Coronary artery (tissue), 2 donors: Measurements from ENCODE around the gene NDUFB4.

Experiments
- DNase-seq: peaks from one replicate; pipeline ENCODE4 v3.0.0-alpha.2; 2017; ENCODE audit warnings: low spot score
- H3K27ac ChIP-seq, 2 donors: fragments of 200-600 bp; sonication (generic); one replicate each; pipeline ENCODE4 v1.5.1; 2016 to 2019
- H3K4me3 ChIP-seq: fragments of 200-600 bp; sonication (generic); 2 replicates; pipeline ENCODE4 v1.5.1; 2016; ENCODE audit warnings: mild to moderate bottlenecking, moderate library complexity
- TF ChIP-seq, protein P1 (sequence below): fragments of 200-600 bp; sonication (generic); IDR thresholded peaks from one replicate; pipeline ENCODE4 v1.5.1; 2019; ENCODE audit warnings: antibody characterized with exemption

NDUFB4 gene

DNA sequence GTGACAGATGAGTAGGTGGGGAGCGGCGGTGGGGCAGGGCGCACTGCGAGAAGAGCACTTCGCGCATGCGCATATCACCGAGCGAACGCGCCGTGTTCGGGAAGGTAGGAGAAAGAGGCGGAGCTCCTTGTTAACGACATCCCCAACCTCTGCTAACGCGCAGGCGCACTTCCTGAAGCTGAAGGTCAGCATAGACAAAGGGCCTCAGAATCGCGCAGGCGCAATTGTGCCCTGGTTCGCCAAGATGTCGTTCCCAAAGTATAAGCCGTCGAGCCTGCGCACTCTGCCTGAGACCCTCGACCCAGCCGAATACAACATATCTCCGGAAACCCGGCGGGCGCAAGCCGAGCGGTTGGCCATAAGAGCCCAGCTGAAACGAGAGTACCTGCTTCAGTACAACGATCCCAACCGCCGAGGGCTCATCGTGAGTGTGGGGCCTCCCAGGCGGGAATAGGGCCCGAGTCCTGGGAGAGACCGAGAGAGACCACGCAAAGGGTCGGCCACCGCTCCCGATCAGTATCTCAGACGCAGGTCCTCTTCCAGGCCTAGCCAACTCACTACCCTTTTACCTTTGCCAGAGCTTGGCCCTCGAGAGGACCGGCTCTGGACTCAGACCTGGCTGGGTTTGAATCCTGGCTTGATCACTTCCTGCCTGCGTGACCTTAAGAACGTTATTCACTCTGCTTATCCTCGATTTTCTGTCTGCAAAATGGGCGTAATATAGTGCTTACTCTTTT, at the start of gene NDUFB4:
Gene NDUFB4 (plus strand): TSS at position 221 of the 737 bp plus-strand sequence. CDS start 24 bp downstream, at position 245.
- peak; percentile 96 for DNase-seq
- TF ChIP-seq, protein P1, sequence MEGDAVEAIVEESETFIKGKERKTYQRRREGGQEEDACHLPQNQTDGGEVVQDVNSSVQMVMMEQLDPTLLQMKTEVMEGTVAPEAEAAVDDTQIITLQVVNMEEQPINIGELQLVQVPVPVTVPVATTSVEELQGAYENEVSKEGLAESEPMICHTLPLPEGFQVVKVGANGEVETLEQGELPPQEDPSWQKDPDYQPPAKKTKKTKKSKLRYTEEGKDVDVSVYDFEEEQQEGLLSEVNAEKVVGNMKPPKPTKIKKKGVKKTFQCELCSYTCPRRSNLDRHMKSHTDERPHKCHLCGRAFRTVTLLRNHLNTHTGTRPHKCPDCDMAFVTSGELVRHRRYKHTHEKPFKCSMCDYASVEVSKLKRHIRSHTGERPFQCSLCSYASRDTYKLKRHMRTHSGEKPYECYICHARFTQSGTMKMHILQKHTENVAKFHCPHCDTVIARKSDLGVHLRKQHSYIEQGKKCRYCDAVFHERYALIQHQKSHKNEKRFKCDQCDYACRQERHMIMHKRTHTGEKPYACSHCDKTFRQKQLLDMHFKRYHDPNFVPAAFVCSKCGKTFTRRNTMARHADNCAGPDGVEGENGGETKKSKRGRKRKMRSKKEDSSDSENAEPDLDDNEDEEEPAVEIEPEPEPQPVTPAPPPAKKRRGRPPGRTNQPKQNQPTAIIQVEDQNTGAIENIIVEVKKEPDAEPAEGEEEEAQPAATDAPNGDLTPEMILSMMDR = no peak
- H3K27ac ChIP-seq = peak within 1 kb of the TSS; percentile 80 to 92
- H3K4me3 ChIP-seq = peak within 1 kb of the TSS; percentile 82

DNA sequence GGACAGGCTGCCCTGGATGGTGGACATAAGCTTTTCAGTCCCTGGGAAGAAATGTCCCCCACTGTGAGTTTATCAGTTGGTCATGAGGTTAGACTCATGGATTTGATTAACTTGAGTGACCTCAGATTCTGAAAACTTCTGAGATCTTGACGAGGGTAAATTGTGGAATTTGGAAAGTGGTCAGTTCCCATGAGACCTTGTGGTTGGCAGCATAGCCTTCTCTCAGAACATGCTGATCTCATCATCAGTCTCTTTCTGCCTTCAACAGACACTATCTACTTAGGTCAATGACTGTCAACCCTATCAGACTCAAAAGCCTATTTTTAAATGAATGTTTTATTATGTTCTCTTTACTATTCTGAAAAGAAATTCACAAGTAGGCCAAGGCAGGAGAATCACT, 45.6 kb upstream of the NDUFB4 start:
- TF ChIP-seq, protein P1 = no peak
- H3K4me3 ChIP-seq = no peak overlapping the region
- no peak overlapping the region for H3K27ac ChIP-seq
- no peak for DNase-seq

DNA sequence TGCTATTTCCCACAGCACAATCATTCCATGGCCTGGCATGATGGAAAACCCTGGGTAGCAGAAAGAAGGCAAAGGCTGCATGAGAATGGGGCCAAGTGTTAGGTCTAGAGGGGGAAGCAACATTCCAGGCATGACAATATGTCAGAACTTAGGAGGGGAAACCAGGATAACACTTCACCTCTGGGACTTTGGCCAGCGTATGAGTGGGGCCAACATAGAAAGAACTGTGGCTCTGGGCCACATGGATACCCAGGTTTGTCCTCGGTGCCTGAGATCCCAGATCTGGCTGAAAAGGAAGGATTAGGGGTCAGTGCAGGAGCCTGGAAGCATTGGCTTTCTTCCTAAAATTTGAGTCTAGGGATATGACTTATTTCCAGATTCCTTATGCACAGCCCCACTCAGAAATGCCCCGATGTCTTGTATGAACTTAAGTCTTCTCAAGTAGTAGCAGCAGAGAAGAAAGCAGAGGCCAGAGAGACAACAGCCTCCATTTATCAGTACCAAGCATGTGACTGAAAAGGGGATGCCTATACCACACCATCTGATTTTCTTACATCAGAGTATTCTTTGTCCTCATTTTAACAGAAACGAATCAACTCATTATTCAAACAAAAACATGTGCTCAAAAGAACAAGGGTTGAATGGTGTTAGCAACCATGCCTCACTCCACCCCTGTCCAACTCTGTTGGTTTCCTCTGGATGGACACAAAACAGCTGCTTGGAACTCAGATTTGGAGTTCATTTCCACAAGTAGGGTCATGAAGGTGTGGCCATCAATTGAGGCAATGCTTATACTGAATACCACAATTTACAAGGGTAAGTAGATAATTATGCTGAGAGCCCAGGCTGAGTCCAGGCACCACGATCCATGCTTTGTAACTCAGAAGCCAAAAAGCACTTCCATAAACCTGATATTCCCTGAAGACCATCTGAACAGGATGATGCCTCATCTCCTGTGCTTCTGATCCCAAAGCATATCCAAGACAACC, 43.7 kb upstream of the NDUFB4 start:
- DNase-seq = no peak
- TF ChIP-seq, protein P1 = no peak
- Histone ChIP-seq H3K27ac (no peak overlapping the region), H3K4me3 (no peak overlapping the region)

DNA sequence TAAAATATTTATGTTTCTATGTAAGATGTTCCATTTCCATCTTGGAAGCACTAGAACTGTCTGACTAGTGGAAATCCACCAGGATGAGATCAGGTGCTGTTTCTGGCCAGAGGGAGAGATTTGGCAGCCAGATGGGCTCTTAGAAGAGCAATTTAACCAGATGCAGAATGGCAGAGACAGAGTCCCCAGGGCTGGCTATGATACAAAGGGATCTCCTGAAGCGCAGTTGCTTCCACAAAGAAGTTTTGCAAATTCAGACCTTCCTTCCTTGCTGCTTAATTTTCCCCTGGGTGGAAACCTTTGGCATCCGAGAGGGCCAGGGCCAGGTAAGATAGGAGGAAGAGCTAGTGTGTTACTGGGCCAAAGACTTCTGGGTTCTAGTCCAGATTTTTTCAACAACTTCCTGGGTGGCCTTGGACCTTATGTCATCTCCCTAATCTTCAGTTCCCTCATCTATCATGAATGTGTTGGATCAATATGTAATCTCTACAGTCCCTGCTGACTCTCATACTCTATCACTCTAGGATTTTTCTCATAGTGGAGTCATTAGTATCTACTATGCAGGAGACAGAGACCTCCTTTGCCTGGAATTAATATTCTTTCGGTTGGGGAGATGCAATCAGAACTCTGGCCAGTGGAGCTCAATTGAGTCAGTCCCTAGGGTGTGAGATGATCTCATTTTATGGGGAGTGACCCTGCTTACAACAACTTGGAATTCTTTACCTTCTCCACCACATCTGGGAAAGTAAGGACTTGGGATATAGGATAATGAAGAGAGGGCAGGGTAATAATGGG, 41.1 kb upstream of the NDUFB4 start:
- Histone ChIP-seq H3K4me3 (no peak overlapping the region), H3K27ac (peak overlapping the region; percentile 42 to 88)
- TF ChIP-seq, protein P1 = no peak
- no peak for DNase-seq

DNA sequence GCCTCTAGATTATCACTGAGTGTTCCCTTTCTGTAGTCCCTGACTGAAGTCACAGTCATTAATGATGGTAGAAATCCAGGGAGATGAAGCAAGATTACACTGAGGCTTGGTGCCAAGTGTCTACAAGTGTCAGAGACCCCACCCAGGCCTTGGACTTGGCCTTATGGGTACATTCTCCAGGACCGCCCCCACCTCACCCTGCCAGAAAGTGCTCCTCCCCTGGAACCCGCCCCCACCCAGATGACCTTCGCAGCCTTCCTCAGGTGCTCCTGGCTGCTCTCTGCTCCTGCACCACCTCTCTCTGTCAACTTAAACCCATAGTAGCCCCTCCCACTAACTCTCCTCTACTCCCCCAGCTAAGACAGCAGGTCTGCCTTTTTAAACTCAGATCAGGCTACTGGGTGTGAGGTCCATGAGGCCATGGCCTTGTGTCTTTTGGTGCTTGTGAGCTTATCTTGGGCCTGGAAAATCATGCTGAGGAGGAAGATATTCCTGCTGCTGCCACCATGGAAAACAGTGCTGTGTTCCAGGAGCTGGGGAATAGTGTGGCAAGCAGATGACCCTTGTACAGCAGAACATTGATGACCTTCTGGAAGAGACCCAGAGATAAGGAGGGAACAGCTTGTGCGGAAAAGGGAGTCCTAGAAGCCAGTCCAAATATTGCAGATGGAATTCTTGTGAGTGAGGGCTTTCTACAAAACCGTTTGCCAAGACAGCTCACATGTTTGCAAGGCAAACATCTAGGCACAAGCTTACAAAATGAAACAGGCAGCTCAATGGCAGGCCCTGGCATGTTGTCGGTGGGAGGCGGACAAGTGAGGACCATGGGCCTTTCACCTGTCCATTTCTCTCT, 40.3 kb upstream of the NDUFB4 start:
- H3K4me3 ChIP-seq = peak overlapping the region; percentile 3
- TF ChIP-seq, protein P1 = no peak
- H3K27ac ChIP-seq = peak overlapping the region; percentile 42 to 88
- DNase-seq = peak; percentile 85

DNA sequence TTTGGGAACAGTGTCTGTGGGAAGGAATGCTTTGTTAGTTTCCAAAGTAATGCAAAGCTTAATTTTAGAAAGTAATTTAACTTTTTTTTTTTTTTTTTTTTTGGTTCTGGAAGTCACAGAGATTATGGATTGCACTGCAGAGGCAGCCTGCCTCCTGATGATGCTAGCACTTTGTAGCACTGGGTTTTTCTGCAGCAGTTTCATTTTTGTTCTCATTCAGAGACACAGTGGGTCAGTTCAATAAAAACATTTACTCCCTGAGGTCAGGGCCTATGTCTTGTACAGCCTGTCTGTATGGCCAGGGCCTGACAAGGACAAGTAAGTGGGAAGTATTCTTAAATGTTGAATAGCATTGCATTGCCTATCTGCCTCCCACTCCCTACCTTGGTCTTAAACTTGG, 39.0 kb upstream of the NDUFB4 start:
- no peak for DNase-seq
- H3K27ac ChIP-seq = peak overlapping the region; percentile 83 to 88

More for the DNA sequence above, 39.0 kb upstream of the NDUFB4 start:
- TF ChIP-seq, protein P1 = no peak
- no peak overlapping the region for H3K4me3 ChIP-seq
